Measurements from ENCODE around the gene SEPTIN10.

SEPTIN10 gene

GRCh38 chr2:109535217-109535946 is 78.4 kb downstream of the SEPTIN10 start (continued):
- no peak for TF ChIP-seq ZNF555 (tag by site-specific recombination; conservative IDR thresholded peaks at IDR 0.05)

- Histone ChIP-seq H3K4me3 (ENCODE audit: low read depth, low read length) (no peak overlapping the region), H3K9me3 (ENCODE audit: control insufficient read depth, insufficient read depth, low read depth, low read length) (no peaks in the 10 kb centered on the region), H3K27ac (ENCODE audit: extremely low read depth, low read depth, low read length) (no peak overlapping the region), H3K36me3 (ENCODE audit: control insufficient read depth in 2 of 2, insufficient read depth in 1 of 2, low read length in 2 of 2) (no peaks in the 10 kb centered on the region), H3K4me1 (ENCODE audit: control insufficient read depth, insufficient read depth, low read length) (no peaks in the 10 kb centered on the region)
- TF ChIP-seq KLF17 (tag by site-specific recombination; IDR thresholded peaks at IDR 0.05) = no peak
- no peak for TF ChIP-seq SP7 (tag by site-specific recombination; IDR thresholded peaks at IDR 0.05)
- no peak for TF ChIP-seq ZNF561 (tag by site-specific recombination; IDR thresholded peaks at IDR 0.05; ENCODE audit: borderline replicate concordance)
- TF ChIP-seq ZNF658 (tag by site-specific recombination; IDR thresholded peaks at IDR 0.05) = no peak
- TF ChIP-seq TRIM28 (IDR thresholded peaks at IDR 0.05; ENCODE audit: borderline replicate concordance, low read length) = no peak
- TF ChIP-seq ZNF704 (tag by site-specific recombination; IDR thresholded peaks at IDR 0.05) = no peak
- no peak for TF ChIP-seq ZNF488 (tag by site-specific recombination; IDR thresholded peaks at IDR 0.05)
- no peak for TF ChIP-seq ZNF18 (tag by site-specific recombination; IDR thresholded peaks at IDR 0.05)
- no peak for TF ChIP-seq ZNF2 (tag by site-specific recombination; IDR thresholded peaks at IDR 0.05)
- TF ChIP-seq ELK4 (IDR thresholded peaks at IDR 0.05; ENCODE audit: borderline replicate concordance, low read depth, low read length) = no peak
- TF ChIP-seq TCF7L2 (IDR thresholded peaks at IDR 0.05; ENCODE audit: borderline replicate concordance, low read depth, low read length) = no peak
- no peak for TF ChIP-seq ZNF624 (tag by site-specific recombination; IDR thresholded peaks at IDR 0.05)
- TF ChIP-seq ZEB2 (tag by site-specific recombination; IDR thresholded peaks at IDR 0.05) = no peak
- TF ChIP-seq ZNF391 (tag by site-specific recombination; IDR thresholded peaks at IDR 0.05; ENCODE audit: borderline replicate concordance, low read depth) = no peak
- TF ChIP-seq ZBTB26 (tag by site-specific recombination; optimal IDR thresholded peaks at IDR 0.05) = no peak
- no peak for TF ChIP-seq ZNF580 (tag by site-specific recombination; IDR thresholded peaks at IDR 0.05)
- ChIA-PET POLR2A (no interaction called here), CTCF (interaction anchor here (0.5 to 3.3 kb wide), 3 partner anchors 12 to 322 kb away, joined by 3 to 20 read pairs (median 3); no protein-coding TSS in a partner anchor)
Observed at GRCh38 chr2:109533823-109534222, 79.9 kb downstream of the SEPTIN10 start.
